CD14-positive monocyte (primary cell): Measurements from ENCODE around the gene BTBD7. TPM values are rescaled to one million over a fixed set of nuclear protein-coding genes. Genes with fewer than 3 reads are reported as not detected.

Experiments used
- DNase-seq, 3 donors: peaks; one replicate each; pipeline ENCODE4 v3.0.0-alpha.2; 2011 to 2022
- H2AFZ ChIP-seq: 2 replicates; pipeline ENCODE4 v1.6.0; 2012; ENCODE audit warnings: mild to moderate bottlenecking, low read depth, low read length, inconsistent platforms; ENCODE audit not compliant: insufficient read depth, poor library complexity, severe bottlenecking
- H3K27ac ChIP-seq, 2 donors: 1 replicate in 1 of 2; 2 replicates in 1 of 2; pipeline ENCODE4 v1.5.1; 2012 to 2013; ENCODE audit warnings: low read length in 2 of 2, control low read depth in 1 of 2, inconsistent platforms in 1 of 2, low read depth in 1 of 2, mild to moderate bottlenecking in 1 of 2
- H3K27me3 ChIP-seq, 2 donors: one replicate each; pipeline versions ENCODE4 v1.6.0 to v1.6.1; 2011 to 2013; ENCODE audit warnings: low read length in 2 of 2; ENCODE audit not compliant: control insufficient read depth in 2 of 2, insufficient read depth in 2 of 2
- H3K36me3 ChIP-seq, 2 donors: replicated peaks in 1 of 2; 1 replicate in 1 of 2; 2 replicates in 1 of 2; pipeline versions ENCODE4 v1.5.1 to v1.6.1; 2012 to 2013; ENCODE audit warnings: low read length in 2 of 2, control low read depth in 1 of 2, inconsistent platforms in 1 of 2, mild to moderate bottlenecking in 1 of 2; ENCODE audit not compliant: insufficient read depth in 2 of 2, control insufficient read depth in 1 of 2
- H3K4me1 ChIP-seq, 2 donors: 1 replicate in 1 of 2; 2 replicates in 1 of 2; pipeline versions ENCODE4 v1.5.1 to v1.6.1; 2012 to 2013; ENCODE audit warnings: low read length in 2 of 2, control low read depth in 1 of 2, inconsistent platforms in 1 of 2, mild to moderate bottlenecking in 1 of 2, moderate library complexity in 1 of 2; ENCODE audit not compliant: insufficient read depth in 2 of 2, control insufficient read depth in 1 of 2
- H3K4me2 ChIP-seq: replicated peaks from 2 replicates; pipeline ENCODE3; 2012; ENCODE audit warnings: low read length, moderate library complexity, mild to moderate bottlenecking; ENCODE audit not compliant: poor library complexity, severe bottlenecking; ENCODE audit errors: extremely low read depth
- H3K4me3 ChIP-seq, 3 experiments: fragments of 200-600 bp in 1 of 3; sonication (generic) in 1 of 3; replicated peaks in 1 of 3; 1 replicate in 2 of 3; 2 replicates in 1 of 3; pipeline ENCODE4 v1.5.1; 2011 to 2013; ENCODE audit warnings: low read length in 3 of 3, mild to moderate bottlenecking in 3 of 3, control low read depth in 2 of 3, low read depth in 2 of 3, inconsistent platforms in 1 of 3, moderate library complexity in 1 of 3
- H3K79me2 ChIP-seq: 2 replicates; pipeline ENCODE4 v1.6.0; 2012; ENCODE audit warnings: mild to moderate bottlenecking, control low read depth, inconsistent platforms, low read length, moderate library complexity; ENCODE audit not compliant: insufficient read depth
- H3K9ac ChIP-seq: 2 replicates; pipeline ENCODE4 v1.6.0; 2017; ENCODE audit warnings: low read length, mild to moderate bottlenecking; ENCODE audit not compliant: insufficient read depth, poor library complexity, severe bottlenecking
- H3K9me3 ChIP-seq, 2 donors: replicated peaks in 1 of 2; 1 replicate in 1 of 2; 2 replicates in 1 of 2; pipeline versions ENCODE4 v1.5.1 to v1.6.1; 2012 to 2013; ENCODE audit warnings: low read length in 2 of 2, control low read depth in 1 of 2; ENCODE audit not compliant: control insufficient read depth in 1 of 2, insufficient read depth in 1 of 2
- H4K20me1 ChIP-seq: 2 replicates; pipeline ENCODE4 v1.6.0; 2012; ENCODE audit warnings: mild to moderate bottlenecking, low read length, control low read depth, moderate library complexity; ENCODE audit not compliant: insufficient read depth
- H3K27ac Mint-ChIP-seq, 7 donors: one replicate each; pipeline ENCODE4 v1.8.0; 2020; ENCODE audit warnings: mild to moderate bottlenecking in 7 of 7, mixed read lengths in 7 of 7, moderate library complexity in 6 of 7, inconsistent platforms in 2 of 7
- H3K27me3 Mint-ChIP-seq, 3 donors: one replicate each; pipeline ENCODE4 v1.8.0; 2021 to 2022; ENCODE audit warnings: low read depth in 3 of 3, mild to moderate bottlenecking in 3 of 3, mixed read lengths in 3 of 3, moderate library complexity in 3 of 3, inconsistent platforms in 1 of 3
- H3K36me3 Mint-ChIP-seq, 2 donors: one replicate each; pipeline ENCODE4 v1.8.0; 2020; ENCODE audit warnings: mixed read lengths in 2 of 2, inconsistent platforms in 1 of 2, mild to moderate bottlenecking in 1 of 2
- H3K4me1 Mint-ChIP-seq: one replicate; pipeline ENCODE4 v1.8.0; 2020; ENCODE audit warnings: mild to moderate bottlenecking, mixed read lengths
- H3K4me3 Mint-ChIP-seq, 2 donors: one replicate each; pipeline ENCODE4 v1.8.0; 2020; ENCODE audit warnings: mild to moderate bottlenecking in 2 of 2, mixed read lengths in 2 of 2, moderate library complexity in 1 of 2
- H3K9me3 Mint-ChIP-seq, 7 donors: one replicate each; pipeline ENCODE4 v1.8.0; 2020 to 2022; ENCODE audit warnings: mixed read lengths in 7 of 7, mild to moderate bottlenecking in 6 of 7, moderate library complexity in 6 of 7, inconsistent platforms in 2 of 7
- WGBS: methylation state at CpG from one replicate; pipeline ENCODE4 v1.1.5; 2013; ENCODE audit warnings: missing lambda C conversion rate; ENCODE audit not compliant: insufficient coverage; 5-methylcytosine and 5-hydroxymethylcytosine counted together
- intact Hi-C, 2 donors: fragments of 100-400 bp; cut with micrococcal nuclease; formaldehyde crosslinking; loops; one replicate each; pipeline versions ENCODE4 v1.15.0 to v1.15.1; 2023
- polyA plus RNA-seq, 3 donors: library from polyadenylated mRNA; depleted of rRNA in 1 of 3; unstranded in 2 of 3; stranded (reverse) in 1 of 3; fragments of 300-500 nt in 2 of 3; fragments of >200 nt in 1 of 3; fragmentation: Illumina TruSeq in 2 of 3; gene quantifications; 1 replicate in 2 of 3; 2 replicates in 1 of 3; pipeline ENCODE4 v1.2.3, GENCODE V29; 2012 to 2021
- TF ChIP-seq, protein P1 (sequence below): fragments of 200-600 bp; IDR thresholded peaks from one replicate; pipeline ENCODE4 v1.8.0; 2022; ENCODE audit warnings: antibody characterized with exemption, mild to moderate bottlenecking

BTBD7 gene
- polyA plus RNA-seq, 3 donors = 8.3 to 8.6 (median 8.5) TPM

DNA sequence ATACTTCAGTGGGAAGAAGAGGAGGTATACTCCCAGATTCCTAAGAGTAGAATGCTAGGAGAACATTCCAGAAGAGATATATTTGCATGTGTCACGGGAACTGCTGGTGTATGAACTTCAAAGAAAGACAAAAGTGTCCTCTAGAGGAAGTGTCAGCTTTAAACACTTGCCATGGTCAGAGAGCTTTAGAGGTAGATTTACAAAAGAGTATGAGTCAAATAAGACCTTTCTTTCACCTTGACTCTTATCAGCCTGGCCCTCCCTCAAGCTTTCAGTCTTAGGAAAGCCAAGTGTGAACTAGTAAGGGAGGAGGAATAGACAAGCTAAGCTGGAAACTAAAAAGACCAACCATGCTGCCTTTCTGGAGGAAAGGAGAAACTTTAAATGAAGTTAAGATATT lies 48.8 kb upstream of the BTBD7 start:
- no peaks in the 10 kb centered on the region for H3K36me3 ChIP-seq
- H3K4me1 Mint-ChIP-seq = peaks cover 3% of the 10 kb centered on the region
- H3K9ac ChIP-seq = no peak overlapping the region
- WGBS = 100% methylated on average over 1 of the region's 1 CpG
- no peak overlapping the region for H3K27ac ChIP-seq
- H3K27ac Mint-ChIP-seq = no peak overlapping the region
- no peak overlapping the region for H3K4me3 ChIP-seq
- intact Hi-C loops = no loop called here
- TF ChIP-seq, protein P1, sequence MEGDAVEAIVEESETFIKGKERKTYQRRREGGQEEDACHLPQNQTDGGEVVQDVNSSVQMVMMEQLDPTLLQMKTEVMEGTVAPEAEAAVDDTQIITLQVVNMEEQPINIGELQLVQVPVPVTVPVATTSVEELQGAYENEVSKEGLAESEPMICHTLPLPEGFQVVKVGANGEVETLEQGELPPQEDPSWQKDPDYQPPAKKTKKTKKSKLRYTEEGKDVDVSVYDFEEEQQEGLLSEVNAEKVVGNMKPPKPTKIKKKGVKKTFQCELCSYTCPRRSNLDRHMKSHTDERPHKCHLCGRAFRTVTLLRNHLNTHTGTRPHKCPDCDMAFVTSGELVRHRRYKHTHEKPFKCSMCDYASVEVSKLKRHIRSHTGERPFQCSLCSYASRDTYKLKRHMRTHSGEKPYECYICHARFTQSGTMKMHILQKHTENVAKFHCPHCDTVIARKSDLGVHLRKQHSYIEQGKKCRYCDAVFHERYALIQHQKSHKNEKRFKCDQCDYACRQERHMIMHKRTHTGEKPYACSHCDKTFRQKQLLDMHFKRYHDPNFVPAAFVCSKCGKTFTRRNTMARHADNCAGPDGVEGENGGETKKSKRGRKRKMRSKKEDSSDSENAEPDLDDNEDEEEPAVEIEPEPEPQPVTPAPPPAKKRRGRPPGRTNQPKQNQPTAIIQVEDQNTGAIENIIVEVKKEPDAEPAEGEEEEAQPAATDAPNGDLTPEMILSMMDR = no peak
- H3K9me3 Mint-ChIP-seq = peaks cover 0 to 7% (median 4%) of the 10 kb centered on the region in 7 donors
- no peaks in the 10 kb centered on the region for H3K9me3 ChIP-seq
- no peaks in the 10 kb centered on the region for H3K79me2 ChIP-seq
- DNase-seq = no peak
- no peaks in the 10 kb centered on the region for H3K4me1 ChIP-seq
- no peak overlapping the region for H3K4me2 ChIP-seq
- H4K20me1 ChIP-seq = no peaks in the 10 kb centered on the region
- H3K27me3 Mint-ChIP-seq = peaks cover 4 to 7% (median 6%) of the 10 kb centered on the region in 3 donors
- no peaks in the 10 kb centered on the region for H3K36me3 Mint-ChIP-seq
- H2AFZ ChIP-seq = no peak overlapping the region
- H3K27me3 ChIP-seq = no peaks in the 10 kb centered on the region
- no peak overlapping the region for H3K4me3 Mint-ChIP-seq

DNA sequence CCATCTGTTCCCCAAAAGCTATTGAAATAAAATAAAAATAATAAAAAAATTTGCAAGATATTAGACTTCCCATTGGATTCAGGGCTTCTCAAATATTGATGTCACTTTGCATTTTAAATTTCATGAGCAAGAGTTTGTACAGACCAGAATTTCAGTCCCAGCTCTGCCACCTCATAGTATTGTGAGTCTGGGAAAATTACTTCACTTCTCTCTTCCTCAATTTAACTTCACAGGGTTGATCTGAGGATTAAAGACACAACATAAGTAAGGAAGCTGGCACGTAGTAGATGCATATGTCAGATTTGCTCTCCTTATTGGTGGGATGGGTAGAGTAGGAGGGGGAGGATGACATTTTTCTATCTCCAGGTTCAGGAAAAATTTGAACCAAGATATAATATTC lies 47.0 kb upstream of the BTBD7 start:
- H3K27ac ChIP-seq = no peak overlapping the region
- Mint-ChIP-seq H3K27ac (peak overlapping the region in 1 of 7 donors; percentile 50), H3K9me3 (peaks cover 2 to 8% (median 6%) of the 10 kb centered on the region in 7 donors), H3K36me3 (no peaks in the 10 kb centered on the region), H3K27me3 (peaks cover 4 to 7% (median 7%) of the 10 kb centered on the region in 3 donors), H3K4me1 (peaks cover 14% of the 10 kb centered on the region), H3K4me3 (no peak overlapping the region)
- no peaks in the 10 kb centered on the region for H3K79me2 ChIP-seq
- H2AFZ ChIP-seq = no peak overlapping the region
- TF ChIP-seq, protein P1 = no peak
- H3K4me1 ChIP-seq = peaks cover 7 to 11% of the 10 kb centered on the region in 2 donors
- no peak overlapping the region for H3K4me3 ChIP-seq
- no CpG with 5 or more reads among the region's 1 CpG for WGBS
- peak; percentile 33 to 71 (median 35) for DNase-seq
- H3K9me3 ChIP-seq = no peaks in the 10 kb centered on the region
- H3K27me3 ChIP-seq = no peaks in the 10 kb centered on the region
- no peaks in the 10 kb centered on the region for H4K20me1 ChIP-seq
- no peak overlapping the region for H3K9ac ChIP-seq
- intact Hi-C loops = no loop called here
- no peaks in the 10 kb centered on the region for H3K36me3 ChIP-seq
- H3K4me2 ChIP-seq = no peak overlapping the region
